Astrocyte of the cerebellum (primary cell): ENCODE measurements around the gene CLIC5.

Source experiments
- DNase-seq: peaks from one replicate; pipeline ENCODE4 v3.0.0-alpha.2; 2011; ENCODE audit warnings: low read depth
- H3K4me3 ChIP-seq: 2 replicates; pipeline ENCODE4 v1.5.1; 2011; ENCODE audit warnings: mild to moderate bottlenecking, low read depth, low read length, moderate library complexity
- in situ Hi-C: cut with HindIII; loops from 2 replicates; pipeline ENCODE4 v1.10.0; 2017; ENCODE audit warnings: low sequenced_read_pairs
- TF ChIP-seq, protein P1 (sequence below): IDR thresholded peaks from 2 replicates; pipeline ENCODE4 v1.5.1; 2012; ENCODE audit warnings: low read length, low read depth, moderate library complexity, mild to moderate bottlenecking; ENCODE audit errors: missing control alignments

Gene CLIC5

DNA sequence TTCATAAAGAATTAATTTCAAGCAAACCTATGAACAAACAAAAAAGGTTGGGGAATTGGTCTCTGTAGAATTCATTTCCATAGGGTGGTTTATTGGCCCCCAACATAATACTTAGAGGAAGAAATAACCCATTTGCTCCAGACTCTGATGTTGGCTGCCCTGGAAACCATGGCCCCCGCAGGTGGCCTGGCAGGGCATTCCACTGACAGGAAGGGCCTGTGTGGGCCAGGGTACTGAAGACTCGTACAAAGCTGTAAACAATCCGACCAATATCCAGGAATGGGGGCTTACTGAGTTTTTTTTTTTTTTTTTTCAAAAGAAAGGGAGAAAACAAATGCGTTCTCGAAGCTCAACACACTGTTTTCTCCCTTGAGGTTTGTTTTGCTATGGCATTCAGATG lies 59.5 kb downstream of the CLIC5 start:
- DNase-seq: no peak
- TF ChIP-seq, protein P1, sequence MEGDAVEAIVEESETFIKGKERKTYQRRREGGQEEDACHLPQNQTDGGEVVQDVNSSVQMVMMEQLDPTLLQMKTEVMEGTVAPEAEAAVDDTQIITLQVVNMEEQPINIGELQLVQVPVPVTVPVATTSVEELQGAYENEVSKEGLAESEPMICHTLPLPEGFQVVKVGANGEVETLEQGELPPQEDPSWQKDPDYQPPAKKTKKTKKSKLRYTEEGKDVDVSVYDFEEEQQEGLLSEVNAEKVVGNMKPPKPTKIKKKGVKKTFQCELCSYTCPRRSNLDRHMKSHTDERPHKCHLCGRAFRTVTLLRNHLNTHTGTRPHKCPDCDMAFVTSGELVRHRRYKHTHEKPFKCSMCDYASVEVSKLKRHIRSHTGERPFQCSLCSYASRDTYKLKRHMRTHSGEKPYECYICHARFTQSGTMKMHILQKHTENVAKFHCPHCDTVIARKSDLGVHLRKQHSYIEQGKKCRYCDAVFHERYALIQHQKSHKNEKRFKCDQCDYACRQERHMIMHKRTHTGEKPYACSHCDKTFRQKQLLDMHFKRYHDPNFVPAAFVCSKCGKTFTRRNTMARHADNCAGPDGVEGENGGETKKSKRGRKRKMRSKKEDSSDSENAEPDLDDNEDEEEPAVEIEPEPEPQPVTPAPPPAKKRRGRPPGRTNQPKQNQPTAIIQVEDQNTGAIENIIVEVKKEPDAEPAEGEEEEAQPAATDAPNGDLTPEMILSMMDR: no peak
- in situ Hi-C loops: no loop called here
- no peak overlapping the region for H3K4me3 ChIP-seq

DNA sequence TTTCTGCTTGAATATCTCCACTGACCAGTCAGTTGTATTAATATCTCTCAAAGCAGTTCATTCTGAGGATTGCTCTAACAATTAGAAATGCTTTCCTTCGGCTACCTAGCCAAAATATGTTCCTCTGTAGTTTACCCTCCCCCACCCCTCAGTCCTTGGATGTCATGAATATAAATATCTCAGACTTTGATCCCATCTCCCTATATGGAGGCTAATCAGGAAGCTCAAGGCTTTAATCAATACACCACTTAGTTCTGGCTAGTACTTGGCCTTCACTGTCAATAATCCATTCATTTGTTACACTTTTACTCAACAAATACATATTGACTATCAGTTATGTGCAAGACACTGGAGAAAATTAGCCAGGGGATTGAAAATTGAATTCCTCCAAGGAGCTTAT lies 60.1 kb downstream of the CLIC5 start:
- H3K4me3 ChIP-seq: no peak overlapping the region
- TF ChIP-seq, protein P1: no peak
- DNase-seq: no peak
- in situ Hi-C loops: no loop called here

DNA sequence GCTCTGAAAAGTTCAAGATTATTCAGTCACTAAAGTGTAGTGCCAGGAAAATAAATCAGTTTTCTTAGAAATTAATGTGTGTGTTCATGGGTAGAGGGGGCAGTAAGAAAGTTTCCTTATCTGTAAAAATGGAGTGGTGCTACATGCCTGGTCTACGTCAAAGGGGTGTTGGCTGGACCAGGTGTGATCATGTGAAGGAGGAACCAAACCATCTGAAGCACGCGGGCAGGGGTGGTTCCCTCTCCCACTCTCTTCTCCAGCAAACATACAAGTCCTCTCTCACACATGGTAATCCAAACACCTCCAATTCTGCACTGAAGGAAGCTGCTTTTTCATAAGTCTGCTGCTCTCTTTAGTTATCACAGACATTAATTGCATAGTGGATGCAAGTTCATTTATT lies 63.1 kb downstream of the CLIC5 start:
- TF ChIP-seq, protein P1: no peak
- no peak overlapping the region for H3K4me3 ChIP-seq
- no peak for DNase-seq
- in situ Hi-C loops: no loop called here

DNA sequence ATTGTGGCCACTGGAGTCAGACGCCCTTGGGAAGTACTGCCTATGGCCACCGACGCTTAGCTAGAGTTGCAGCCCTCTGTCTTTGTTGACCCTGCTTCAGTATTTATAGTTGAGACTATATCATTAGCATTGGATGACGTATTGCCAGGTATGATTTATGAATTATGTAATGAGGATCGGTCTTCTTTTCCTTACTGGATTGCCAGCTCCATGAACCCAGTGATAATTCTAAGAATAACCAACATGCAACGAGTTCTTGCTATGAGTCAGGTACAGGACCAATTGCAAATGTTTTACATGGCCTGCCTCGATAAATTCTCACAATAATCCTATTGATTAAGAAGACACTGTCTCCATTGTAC lies 63.5 kb downstream of the CLIC5 start:
- DNase-seq: no peak
- H3K4me3 ChIP-seq: no peak overlapping the region
- TF ChIP-seq, protein P1: no peak
- in situ Hi-C loops: no loop called here

DNA sequence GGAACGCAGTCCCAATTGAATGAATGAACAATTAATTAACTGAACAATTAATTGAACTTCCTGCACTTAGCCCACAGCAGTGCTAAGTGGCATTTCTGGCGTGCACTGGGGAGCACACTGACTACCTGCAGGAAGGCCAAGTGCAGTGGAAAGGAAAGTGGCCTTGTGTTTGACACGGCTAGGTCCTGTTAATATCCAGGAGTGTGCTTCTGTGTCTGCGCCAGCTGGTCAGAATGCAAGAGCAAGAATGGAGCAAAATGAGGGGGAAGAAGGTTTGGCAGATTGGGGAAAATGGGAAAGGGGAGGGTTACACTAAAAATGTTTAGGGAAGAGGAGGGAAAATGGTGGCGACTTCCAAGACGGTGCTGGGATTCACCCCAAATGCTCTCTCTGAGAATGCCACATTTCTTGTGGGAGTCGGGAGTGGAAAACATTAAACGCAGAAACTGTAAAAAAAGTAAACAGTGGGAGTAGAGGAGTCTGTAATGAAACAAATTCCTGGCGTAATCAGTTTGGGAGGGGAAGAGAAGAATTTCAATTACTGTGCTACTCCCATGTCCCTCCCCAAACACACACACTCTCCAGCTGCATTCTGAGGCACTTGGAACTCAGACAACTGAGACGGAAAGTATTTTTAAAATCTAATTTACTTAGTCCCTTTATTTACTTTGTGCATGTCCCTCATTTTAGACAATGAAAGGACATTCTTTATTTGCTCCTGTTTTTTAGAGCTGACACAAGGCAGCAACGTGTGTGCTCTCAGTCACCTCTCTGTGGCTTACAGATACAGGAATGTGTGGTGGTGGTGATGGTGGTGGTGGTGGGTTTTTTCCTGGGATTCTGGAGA lies 64.1 kb downstream of the CLIC5 start:
- no peak for DNase-seq
- TF ChIP-seq, protein P1: no peak
- no peak overlapping the region for H3K4me3 ChIP-seq
- in situ Hi-C loops: no loop called here

DNA sequence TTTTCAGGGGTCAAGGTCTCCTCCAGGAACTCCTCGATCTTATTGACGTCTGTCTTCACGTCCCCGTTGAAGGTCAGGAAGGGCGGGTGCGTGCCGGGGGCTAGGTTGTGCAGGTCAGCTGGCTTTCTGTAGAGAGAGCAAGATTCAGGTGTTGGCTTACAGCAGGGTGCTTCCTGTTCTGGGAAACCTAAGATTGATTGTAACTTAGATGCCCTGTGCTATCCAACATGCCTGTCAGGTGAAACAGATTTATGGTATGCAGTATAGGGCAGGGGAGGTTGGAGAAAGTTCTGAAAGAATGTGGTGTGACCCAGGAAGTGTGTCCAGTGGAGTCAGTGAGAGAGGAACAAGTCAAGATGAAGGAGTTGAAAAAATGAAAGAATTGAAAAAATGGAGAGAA lies 66.4 kb downstream of the CLIC5 start:
- in situ Hi-C loops: loop anchor here (25.0 kb wide), 1 partner anchor 1287 kb away; no protein-coding TSS in a partner anchor
- no peak overlapping the region for H3K4me3 ChIP-seq
- TF ChIP-seq, protein P1: no peak
- DNase-seq: no peak
